Glomerular endothelial cell (primary cell): Measurements from ENCODE around the gene ZNF681. TPM values are rescaled to one million over a fixed set of nuclear protein-coding genes. Genes with fewer than 3 reads are reported as not detected.
"Not testable (repeated sequence)": the region's sequence is repeated elsewhere in the genome, so short reads cannot be mapped to it uniquely, and the experiment has no call there.

Experiments
- DNase-seq: peaks from one replicate; pipeline ENCODE4 v3.0.0-alpha.2; 2011; ENCODE audit warnings: low read depth, low spot score; ENCODE audit errors: extremely low read depth
- total RNA-seq: library from RNA; depleted of rRNA; stranded (reverse); fragments of >200 nt; gene quantifications from 2 replicates; pipeline ENCODE4 v1.2.3, GENCODE V29; 2015

ZNF681 gene
- total RNA-seq, 1 donor from 2014 or later, result 1.6 TPM

- no peak for DNase-seq
Observed at GRCh38 chr19:23698711-23699520, 59.8 kb downstream of the ZNF681 start.

GRCh38 chr19:23692937-23693336 lies 65.8 kb downstream of the ZNF681 start:
- not testable (repeated sequence) for DNase-seq

Other genes starting within 250 kb of the ZNF681 start
- 4.3 and 6.0 TPM in 2 replicates for gene ZNF675, start 71.7 kb downstream of the ZNF681 start, total RNA-seq
- gene ZNF726, start 156.0 kb upstream of the ZNF681 start, total RNA-seq, result 0.76 and 0.92 TPM in 2 replicates